Measurements from ENCODE around the gene KIF3A. TPM values are rescaled to one million over a fixed set of nuclear protein-coding genes. Genes with fewer than 3 reads are reported as not detected.

Gene KIF3A
- total RNA-seq, 1 donor from 2014 or later, result 5.2 TPM

Other genes with a start within 250 kb of the KIF3A start
- 61.1 TPM for gene IRF1, start 246.8 kb downstream of the KIF3A start, total RNA-seq
- gene IL5, start 194.0 kb downstream of the KIF3A start, total RNA-seq, result not detected
- gene RAD50, start 180.6 kb downstream of the KIF3A start, total RNA-seq, result 44.2 TPM
- not detected for gene IL13, start 79.4 kb downstream of the KIF3A start, total RNA-seq
- gene IL4, start 63.6 kb downstream of the KIF3A start, total RNA-seq, result not detected
- not detected for gene CCNI2, start 9.9 kb upstream of the KIF3A start, total RNA-seq
- gene SEPTIN8, start 39.7 kb upstream of the KIF3A start, total RNA-seq, result 33.4 TPM
- not detected for gene SOWAHA, start 75.8 kb upstream of the KIF3A start, total RNA-seq
- gene SHROOM1, start 93.1 kb upstream of the KIF3A start, total RNA-seq, result 10.6 TPM
- not detected for gene GDF9, start 128.9 kb upstream of the KIF3A start, total RNA-seq
- 391 TPM for gene UQCRQ, start 129.1 kb upstream of the KIF3A start, total RNA-seq
- 1.2 TPM for gene LEAP2, start 136.1 kb upstream of the KIF3A start, total RNA-seq
- gene AFF4, start 226.1 kb upstream of the KIF3A start, total RNA-seq, result 87.5 TPM